Left ventricle myocardium superior (tissue), 1 donor: Measurements from ENCODE around the gene ST3GAL4. TPM values are rescaled to one million over a fixed set of nuclear protein-coding genes. Genes with fewer than 3 reads are reported as not detected.
"Not testable (repeated sequence)": the region's sequence is repeated elsewhere in the genome, so short reads cannot be mapped to it uniquely, and the experiment has no call there.

ENCODE experiments used
- ATAC-seq: fragments of 200-7000 bp; cut with Tn5 transposase; one replicate; pipeline ENCODE4 v1.9.1; 2020; ENCODE audit warnings: mild to moderate bottlenecking, moderate library complexity
- DNase-seq: peaks from one replicate; pipeline ENCODE4 v3.0.0-alpha.2; 2020
- intact Hi-C: fragments of 100-400 bp; cut with micrococcal nuclease; formaldehyde crosslinking; loops from one replicate; pipeline ENCODE4 v1.11.0; 2022
- long read RNA-seq: library from polyadenylated mRNA; unstranded; transcript quantifications from one replicate; pipeline ENCODE4 v2.0.0, GENCODE V29; 2021
- total RNA-seq: library from RNA; stranded (reverse); fragmentation: NEBNext Ultra II Directional; extraction: Animal tissue kit (Norgen Biotek cat#: 25700); gene quantifications from one replicate; pipeline ENCODE4 v1.2.1, GENCODE V29; 2021
- donor health status: DM: no; HTN: yes; CAD: no; lungs with severe emphysema.

ST3GAL4 gene, protein sequence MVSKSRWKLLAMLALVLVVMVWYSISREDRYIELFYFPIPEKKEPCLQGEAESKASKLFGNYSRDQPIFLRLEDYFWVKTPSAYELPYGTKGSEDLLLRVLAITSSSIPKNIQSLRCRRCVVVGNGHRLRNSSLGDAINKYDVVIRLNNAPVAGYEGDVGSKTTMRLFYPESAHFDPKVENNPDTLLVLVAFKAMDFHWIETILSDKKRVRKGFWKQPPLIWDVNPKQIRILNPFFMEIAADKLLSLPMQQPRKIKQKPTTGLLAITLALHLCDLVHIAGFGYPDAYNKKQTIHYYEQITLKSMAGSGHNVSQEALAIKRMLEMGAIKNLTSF
- total RNA-seq: 45.4 TPM
- long read RNA-seq, transcript ST3GAL4-204 (11 exons, 1,812 nt): major isoform, 53 of 76 reads
- long read RNA-seq, partial matches to known transcripts: 3 of 76 reads
- long read RNA-seq, other reads (novel, unspliced or antisense): 16 of 76 reads

DNA sequence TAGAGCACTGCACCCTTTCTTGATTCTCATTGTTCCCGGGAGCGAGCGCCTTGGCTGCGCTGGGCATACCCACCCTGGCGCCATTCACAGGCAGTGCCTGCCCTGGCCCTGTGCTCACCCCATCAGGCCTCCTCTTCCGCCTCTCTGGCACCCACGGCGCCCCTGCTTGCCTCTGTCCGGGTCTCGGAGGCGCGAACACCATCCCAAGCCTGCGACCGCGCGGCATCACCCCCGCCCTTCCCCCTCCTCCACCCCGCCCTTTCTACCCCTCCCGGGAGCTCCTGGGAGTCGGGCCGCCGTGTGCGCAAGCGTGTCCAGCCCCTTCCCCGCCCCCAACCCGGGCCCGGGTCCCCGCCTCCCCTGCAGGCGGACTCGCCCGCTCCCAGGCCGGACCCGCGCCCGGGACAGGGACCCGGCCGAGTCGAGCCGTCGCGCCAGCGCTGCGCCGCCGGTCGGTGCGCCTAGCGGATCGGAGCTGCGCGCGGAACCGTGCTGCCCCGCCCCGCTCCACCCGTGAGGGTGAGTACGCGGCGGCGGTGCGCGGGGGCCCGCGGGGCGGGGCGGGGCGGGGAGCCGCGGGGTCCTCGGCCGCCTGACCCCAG is at the start of gene ST3GAL4:
ST3GAL4 (plus strand) TSS at position 363 of the 602 bp plus-strand sequence. CDS start 50,470 bp downstream, outside the sequence.
- peak; percentile 82 for ATAC-seq
- intact Hi-C loops: no loop called here
- peak; percentile 92 for DNase-seq

GRCh38 chr11:126305699-126306098 is 49.8 kb upstream of the ST3GAL4 start:
- intact Hi-C loops: no loop called here
- no peak for ATAC-seq
- DNase-seq: no peak

DNA sequence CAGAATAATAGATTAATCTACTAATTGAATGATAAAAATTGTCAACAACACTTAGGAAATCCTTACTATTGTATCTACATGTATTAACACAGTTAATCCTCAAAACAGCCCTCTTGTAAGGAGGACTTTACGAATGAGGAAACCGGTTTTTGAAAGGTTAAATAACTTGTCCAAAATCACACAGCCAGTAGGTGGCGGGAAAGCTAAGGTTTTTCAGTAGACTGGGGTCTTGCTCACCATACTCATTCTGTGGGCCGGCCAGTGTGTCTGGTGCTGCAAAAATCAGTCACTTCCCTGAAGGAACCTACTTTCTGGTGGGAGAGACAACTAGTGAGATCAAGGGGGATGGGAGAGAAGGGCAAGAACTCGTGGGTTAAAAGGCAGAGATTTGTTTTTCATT is 47.8 kb upstream of the ST3GAL4 start:
- DNase-seq: no peak
- intact Hi-C loops: no loop called here
- ATAC-seq: no peak

GRCh38 chr11:126308271-126308671 is 47.2 kb upstream of the ST3GAL4 start:
- no peak for DNase-seq
- intact Hi-C loops: no loop called here
- no peak for ATAC-seq

- ATAC-seq, intact Hi-C loops, DNase-seq: not testable (repeated sequence)
Measured at GRCh38 chr11:126308771-126309170, 46.7 kb upstream of the ST3GAL4 start.

GRCh38 chr11:126310200-126310991 is 45.1 kb upstream of the ST3GAL4 start:
- intact Hi-C loops: loop anchor here (1.0 to 10.0 kb wide), 2 partner anchors 124 to 170 kb away; no protein-coding TSS in a partner anchor
- ATAC-seq: peak; percentile 93
- peak; percentile 86 for DNase-seq

- ATAC-seq: peak; percentile 18
- no peak for DNase-seq
- intact Hi-C loops: loop anchor here (1.0 to 10.0 kb wide), 2 partner anchors 124 to 169 kb away; no protein-coding TSS in a partner anchor
Measured at GRCh38 chr11:126310992-126311310, 44.5 kb upstream of the ST3GAL4 start.

DNA sequence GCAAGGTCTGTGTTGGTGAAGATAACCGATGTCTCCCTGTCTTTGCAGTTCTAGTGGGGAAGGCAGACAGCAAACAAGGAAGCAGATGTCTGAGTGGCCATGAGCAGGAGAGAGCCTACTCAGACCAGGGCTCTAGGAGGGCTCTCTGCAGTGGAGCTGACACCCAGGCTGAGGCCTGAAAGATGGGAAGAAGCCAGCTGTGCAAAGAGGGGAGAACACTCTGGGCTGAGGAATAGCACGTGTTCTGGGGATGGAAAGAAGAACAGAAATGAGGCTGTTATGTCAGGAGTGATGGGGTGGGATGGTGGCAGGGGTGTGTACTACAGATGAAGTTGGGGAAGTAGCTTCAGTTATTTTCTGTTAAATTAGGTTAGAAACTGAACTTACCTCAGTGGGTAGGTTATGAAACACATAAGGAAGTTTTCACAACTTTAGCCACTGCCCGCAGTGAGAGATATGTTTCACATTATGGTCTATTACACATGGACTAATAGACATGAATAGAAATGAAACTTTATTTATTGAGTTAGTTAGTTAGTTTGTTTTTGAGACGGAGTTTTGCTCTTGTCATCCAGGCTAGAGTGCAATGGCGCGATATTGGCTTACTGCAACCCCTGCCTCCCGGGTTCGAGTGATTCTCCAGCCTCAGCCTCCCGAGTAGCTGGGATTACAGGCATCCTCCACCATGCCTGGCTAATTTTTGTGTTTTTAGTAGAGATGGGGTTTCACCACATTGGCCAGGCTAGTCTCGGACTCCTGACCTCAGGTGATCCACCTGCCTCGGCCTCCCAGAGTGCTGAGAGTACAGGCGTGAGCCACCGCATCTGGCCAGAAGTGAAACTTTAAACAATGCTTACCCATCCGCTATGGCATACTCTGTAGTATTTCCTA is 43.8 kb upstream of the ST3GAL4 start:
- intact Hi-C loops: loop anchor here (10.0 kb wide), 1 partner anchor 123 kb away; no protein-coding TSS in a partner anchor
- DNase-seq (no peak), ATAC-seq (no peak)

GRCh38 chr11:126312961-126313360 is 42.5 kb upstream of the ST3GAL4 start:
- ATAC-seq: no peak
- intact Hi-C loops: loop anchor here (10.0 kb wide), 1 partner anchor 122 kb away; no protein-coding TSS in a partner anchor

DNA sequence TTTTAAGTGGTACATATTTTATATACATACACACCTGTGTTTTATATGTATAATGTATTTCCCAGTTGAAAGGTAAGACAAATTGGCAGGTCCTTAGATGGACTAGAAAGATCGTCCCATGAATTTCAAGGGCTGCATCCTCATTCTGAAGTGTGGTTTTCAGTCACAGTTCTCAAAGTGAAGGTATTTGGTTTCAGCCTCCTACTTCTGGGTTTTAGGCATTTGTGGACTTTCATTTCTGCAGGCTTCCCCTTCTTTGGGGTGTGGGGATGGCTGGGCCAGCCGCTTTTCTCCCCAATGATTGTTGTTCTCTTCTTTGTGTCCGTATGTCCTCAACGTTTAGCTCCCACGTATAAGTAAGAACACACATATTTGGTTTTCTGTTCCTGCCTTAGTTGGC is 41.7 kb upstream of the ST3GAL4 start:
- no peak for DNase-seq
- ATAC-seq: no peak
- intact Hi-C loops: loop anchor here (10.0 kb wide), 1 partner anchor 121 kb away; no protein-coding TSS in a partner anchor

More at GRCh38 chr11:126312961-126313360, 42.5 kb upstream of the ST3GAL4 start:
- no peak for DNase-seq

- DNase-seq: no peak
- ATAC-seq: peak; percentile 4
- intact Hi-C loops: loop anchor here (10.0 kb wide), 1 partner anchor 117 kb away; no protein-coding TSS in a partner anchor
Measured at GRCh38 chr11:126317432-126317755, 38.1 kb upstream of the ST3GAL4 start.

DNA sequence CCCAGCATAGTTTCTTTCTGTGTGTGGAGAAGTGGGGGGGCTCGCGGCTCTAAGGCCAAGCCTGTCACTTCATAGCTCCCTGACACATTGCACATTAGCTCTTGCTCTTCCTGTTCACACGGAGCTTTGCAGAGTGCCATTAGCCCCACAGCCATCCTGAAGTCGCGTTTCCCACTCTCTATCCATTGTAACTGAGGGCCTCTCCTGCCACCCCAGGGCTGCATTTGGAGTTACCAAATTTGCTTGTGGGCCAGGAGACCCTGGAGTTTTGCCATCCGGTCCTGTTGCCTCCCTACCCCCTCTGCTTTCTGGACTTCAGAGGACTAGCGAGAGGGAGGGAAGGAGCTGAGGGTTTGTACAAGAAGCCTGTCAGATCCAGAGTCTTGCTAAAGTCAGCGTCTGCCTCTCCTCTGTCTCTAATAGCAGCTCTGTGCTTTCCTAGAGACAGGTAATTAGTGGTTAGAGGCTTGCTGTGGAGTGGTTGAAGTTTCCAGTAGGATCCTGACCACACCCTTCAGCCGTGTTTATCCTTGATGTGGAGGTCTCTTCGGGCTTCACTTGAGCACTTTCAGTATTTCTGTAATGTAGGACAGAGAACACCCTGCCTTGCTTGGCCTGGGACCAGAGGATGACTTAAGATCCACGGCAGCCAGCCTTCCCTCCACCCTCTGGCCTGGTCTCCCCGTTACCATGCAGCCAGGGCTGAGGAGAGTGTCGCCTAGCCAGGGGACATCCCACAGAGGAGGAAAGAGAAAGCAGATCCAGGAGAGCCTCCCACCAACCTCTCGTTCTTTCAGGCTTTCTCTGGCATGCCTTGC is 37.5 kb upstream of the ST3GAL4 start:
- ATAC-seq (peak; percentile 94), DNase-seq (peak; percentile 83)
- intact Hi-C loops: loop anchor here (10.0 kb wide), 1 partner anchor 117 kb away; no protein-coding TSS in a partner anchor

DNA sequence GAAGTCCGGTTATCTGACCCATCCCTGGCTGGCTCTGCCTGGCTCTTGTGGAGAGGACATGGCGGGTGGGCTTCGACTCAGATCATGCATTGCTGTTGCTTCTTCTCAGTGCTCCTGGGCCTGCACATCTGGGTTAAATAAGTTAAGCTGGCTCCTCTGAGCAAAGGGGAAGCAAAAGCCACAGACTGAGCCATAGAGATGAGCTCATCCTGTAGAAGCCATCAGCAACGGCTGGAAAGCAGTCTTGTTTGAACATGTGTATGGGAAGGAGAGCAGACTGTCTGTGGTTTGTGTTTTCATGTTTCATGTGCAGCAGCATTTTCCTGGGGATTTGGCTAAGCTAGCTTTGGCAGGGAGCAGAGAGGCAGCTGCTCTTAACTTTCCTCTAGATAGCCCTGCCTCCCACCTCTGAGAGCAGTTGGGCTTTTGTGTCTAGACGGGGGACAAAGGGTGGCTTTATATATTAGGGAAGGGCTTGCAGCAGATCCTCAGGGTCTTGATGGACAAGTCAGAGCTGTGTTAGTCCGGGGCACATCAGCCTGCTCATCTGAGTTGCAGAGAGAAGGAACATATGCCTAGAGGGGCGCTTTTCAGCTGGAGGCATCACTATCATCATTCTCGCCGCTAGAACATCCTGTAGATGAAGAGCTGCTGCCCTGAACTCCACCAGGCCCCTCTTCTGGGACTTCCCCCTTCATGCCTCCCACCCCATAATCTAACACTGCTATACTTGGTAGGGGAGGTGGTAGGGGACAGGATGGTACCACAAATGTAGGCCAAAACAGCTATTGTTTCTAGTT is 36.7 kb upstream of the ST3GAL4 start:
- ATAC-seq (peak; percentile 87), DNase-seq (peak; percentile 47)
- intact Hi-C loops: loop anchor here (10.0 kb wide), 1 partner anchor 116 kb away; no protein-coding TSS in a partner anchor

GRCh38 chr11:126319374-126319740 is 36.1 kb upstream of the ST3GAL4 start:
- intact Hi-C loops: loop anchor here (10.0 kb wide), 1 partner anchor 115 kb away; no protein-coding TSS in a partner anchor
- ATAC-seq: no peak
- DNase-seq: no peak

GRCh38 chr11:126322996-126323395 is 32.5 kb upstream of the ST3GAL4 start:
- no peak for ATAC-seq
- intact Hi-C loops: no loop called here

GRCh38 chr11:126327281-126328000 is 28.0 kb upstream of the ST3GAL4 start:
- DNase-seq: no peak
- no peak for ATAC-seq
- intact Hi-C loops: no loop called here

More at GRCh38 chr11:126322996-126323395, 32.5 kb upstream of the ST3GAL4 start:
- DNase-seq: no peak
